GM12864 (cell line): ENCODE measurements around the gene RAB5B.
A peak's percentile ranks its signal among the peaks of the same experiment; 100 is the strongest.

Experiments used
- DNase-seq: peaks from one replicate; pipeline ENCODE4 v3.0.0-alpha.2; 2011; ENCODE audit warnings: low read depth
- H3K4me3 ChIP-seq: 2 replicates; pipeline ENCODE4 v1.5.1; 2011; ENCODE audit warnings: mild to moderate bottlenecking, low read depth, low read length, control low read depth
- CTCF ChIP-seq: IDR thresholded peaks from 2 replicates; pipeline ENCODE4 v1.5.1; 2011; ENCODE audit warnings: low read depth, mild to moderate bottlenecking, moderate library complexity, low read length, control low read depth, inconsistent platforms; ENCODE audit errors: missing control alignments

The RAB5B gene

GRCh38 chr12:56018356-56018755, 44.5 kb downstream of the RAB5B start:
- H3K4me3 ChIP-seq = no peak overlapping the region
- TF ChIP-seq CTCF = no peak
- no peak for DNase-seq

- no peak for DNase-seq
- no peak within 1 kb of the TSS for H3K4me3 ChIP-seq
- no peak for TF ChIP-seq CTCF
Observed at GRCh38 chr12:56020423-56021184, 46.7 kb downstream of the RAB5B start, which contains the start of gene IKZF4. Gene IKZF4 (plus strand): TSS chr12:56021043. CDS start chr12:56021494, 451 bp downstream.

GRCh38 chr12:56021889-56022497, 48.1 kb downstream of the RAB5B start:
- TF ChIP-seq CTCF = no peak
- no peak for DNase-seq
- H3K4me3 ChIP-seq = no peak overlapping the region

- no peak for DNase-seq
- no peak for TF ChIP-seq CTCF
- no peak overlapping the region for H3K4me3 ChIP-seq
Observed at GRCh38 chr12:56028511-56029165, 54.8 kb downstream of the RAB5B start.

- no peak for TF ChIP-seq CTCF
- no peak overlapping the region for H3K4me3 ChIP-seq
- no peak for DNase-seq
Observed at GRCh38 chr12:56029166-56029519, 55.3 kb downstream of the RAB5B start.

GRCh38 chr12:56029666-56030293, 55.9 kb downstream of the RAB5B start:
- H3K4me3 ChIP-seq = no peak overlapping the region
- DNase-seq = no peak
- TF ChIP-seq CTCF = peak; percentile 64
